ENCODE measurements around the gene PTPRE. TPM values are rescaled to one million over a fixed set of nuclear protein-coding genes. Genes with fewer than 3 reads are reported as not detected.

PTPRE gene
- total RNA-seq, 1 donor from 2014 or later: 33.6 TPM

- Mint-ChIP-seq H3K9me3 (no peaks in the 10 kb centered on the region), H3K36me3 (ENCODE audit: low read depth) (no peaks in the 10 kb centered on the region), H3K27me3 (peaks cover 10% of the 10 kb centered on the region), H3K27ac (no peak overlapping the region), H3K4me3 (peak overlapping the region; percentile 49), H3K4me1 (peaks cover 10% of the 10 kb centered on the region)
- DNase-seq: peak; percentile 97
- intact Hi-C loops (cut with micrococcal nuclease): loop anchor here (1.0 kb wide), 3 partner anchors 20 to 139 kb away; no protein-coding TSS in a partner anchor
These were observed 104.4 kb downstream of the PTPRE start for GRCh38 chr10:128011059-128011979.

GRCh38 chr10:128013626-128014025, 106.7 kb downstream of the PTPRE start:
- Mint-ChIP-seq H3K36me3 (ENCODE audit: low read depth) (no peaks in the 10 kb centered on the region), H3K27ac (no peak overlapping the region), H3K4me3 (no peak overlapping the region), H3K4me1 (peaks cover 14% of the 10 kb centered on the region), H3K9me3 (no peaks in the 10 kb centered on the region), H3K27me3 (peaks cover 9% of the 10 kb centered on the region)
- intact Hi-C loops (cut with micrococcal nuclease): no loop called here
- DNase-seq: no peak

DNA sequence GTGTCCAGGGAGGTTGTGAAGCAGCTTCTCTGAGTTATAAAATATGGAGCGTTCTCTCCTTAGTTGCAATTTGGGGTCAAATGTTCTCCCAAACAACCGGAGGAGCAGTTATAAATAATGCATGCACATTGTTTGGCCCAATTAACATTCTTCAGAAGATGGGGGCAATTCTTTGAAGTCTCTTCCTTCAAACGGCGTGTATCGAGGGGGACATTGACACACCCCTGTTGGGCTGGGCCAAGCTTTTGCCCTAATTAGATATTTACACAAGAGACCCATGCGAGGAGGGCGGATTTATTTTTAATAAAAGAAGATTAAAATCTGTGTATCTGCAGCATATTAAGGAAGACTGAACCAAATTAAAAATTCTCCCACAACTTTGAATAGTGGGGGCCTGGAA, 107.3 kb downstream of the PTPRE start:
- Mint-ChIP-seq H3K4me1 (peaks cover 17% of the 10 kb centered on the region), H3K9me3 (no peaks in the 10 kb centered on the region), H3K27ac (no peak overlapping the region), H3K4me3 (no peak overlapping the region), H3K36me3 (ENCODE audit: low read depth) (no peaks in the 10 kb centered on the region), H3K27me3 (peaks cover 7% of the 10 kb centered on the region)
- DNase-seq: no peak
- intact Hi-C loops (cut with micrococcal nuclease): no loop called here

GRCh38 chr10:128016423-128017060, 109.6 kb downstream of the PTPRE start:
- Mint-ChIP-seq H3K9me3 (no peaks in the 10 kb centered on the region), H3K27me3 (no peaks in the 10 kb centered on the region), H3K4me1 (peaks cover 10% of the 10 kb centered on the region), H3K36me3 (ENCODE audit: low read depth) (no peaks in the 10 kb centered on the region), H3K4me3 (no peak overlapping the region), H3K27ac (peak overlapping the region; percentile 70)
- DNase-seq: no peak
- intact Hi-C loops (cut with micrococcal nuclease): no loop called here

DNA sequence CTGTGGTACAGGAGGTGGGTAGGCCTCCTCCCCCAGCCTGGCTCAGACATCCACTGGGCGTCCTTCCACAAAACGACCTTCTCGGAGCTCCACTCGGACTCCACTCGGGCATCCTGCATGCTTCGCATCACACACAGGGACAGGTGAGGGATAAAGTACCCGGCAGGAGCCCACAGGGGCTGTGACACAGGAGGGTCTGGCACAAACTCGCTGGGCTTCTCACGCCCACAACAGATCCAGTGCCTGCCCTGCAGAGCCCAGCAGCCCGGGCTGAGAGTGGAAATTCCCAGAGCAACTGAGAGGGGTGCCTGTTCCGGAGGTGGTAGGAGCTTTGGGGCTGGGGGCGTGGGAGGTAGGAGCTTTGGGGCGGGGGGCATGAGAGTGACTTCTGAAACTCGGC, 110.9 kb downstream of the PTPRE start:
- no peaks in the 10 kb centered on the region for H3K9me3 Mint-ChIP-seq
- no peaks in the 10 kb centered on the region for H3K27me3 Mint-ChIP-seq
- intact Hi-C loops (cut with micrococcal nuclease): no loop called here
- H3K27ac Mint-ChIP-seq: no peak overlapping the region
- H3K4me1 Mint-ChIP-seq: peaks cover 8% of the 10 kb centered on the region
- H3K4me3 Mint-ChIP-seq: peak overlapping the region; percentile 48
- no peaks in the 10 kb centered on the region for H3K36me3 Mint-ChIP-seq (ENCODE audit: low read depth)
- DNase-seq: no peak

GRCh38 chr10:128018236-128018635, 111.3 kb downstream of the PTPRE start:
- H3K27ac Mint-ChIP-seq: peak overlapping the region; percentile 25

GRCh38 chr10:128018691-128019090, 111.8 kb downstream of the PTPRE start:
- Mint-ChIP-seq H3K4me3 (peak overlapping the region; percentile 7), H3K27me3 (no peaks in the 10 kb centered on the region), H3K4me1 (peaks cover 8% of the 10 kb centered on the region), H3K9me3 (no peaks in the 10 kb centered on the region), H3K27ac (peak overlapping the region; percentile 64), H3K36me3 (ENCODE audit: low read depth) (no peaks in the 10 kb centered on the region)
- intact Hi-C loops (cut with micrococcal nuclease): no loop called here
- DNase-seq: no peak

More at GRCh38 chr10:128018236-128018635, 111.3 kb downstream of the PTPRE start:
- Mint-ChIP-seq H3K9me3 (no peaks in the 10 kb centered on the region), H3K4me1 (peaks cover 8% of the 10 kb centered on the region), H3K36me3 (ENCODE audit: low read depth) (no peaks in the 10 kb centered on the region), H3K27me3 (no peaks in the 10 kb centered on the region), H3K4me3 (peak overlapping the region; percentile 48)
- intact Hi-C loops (cut with micrococcal nuclease): no loop called here
- no peak for DNase-seq

DNA sequence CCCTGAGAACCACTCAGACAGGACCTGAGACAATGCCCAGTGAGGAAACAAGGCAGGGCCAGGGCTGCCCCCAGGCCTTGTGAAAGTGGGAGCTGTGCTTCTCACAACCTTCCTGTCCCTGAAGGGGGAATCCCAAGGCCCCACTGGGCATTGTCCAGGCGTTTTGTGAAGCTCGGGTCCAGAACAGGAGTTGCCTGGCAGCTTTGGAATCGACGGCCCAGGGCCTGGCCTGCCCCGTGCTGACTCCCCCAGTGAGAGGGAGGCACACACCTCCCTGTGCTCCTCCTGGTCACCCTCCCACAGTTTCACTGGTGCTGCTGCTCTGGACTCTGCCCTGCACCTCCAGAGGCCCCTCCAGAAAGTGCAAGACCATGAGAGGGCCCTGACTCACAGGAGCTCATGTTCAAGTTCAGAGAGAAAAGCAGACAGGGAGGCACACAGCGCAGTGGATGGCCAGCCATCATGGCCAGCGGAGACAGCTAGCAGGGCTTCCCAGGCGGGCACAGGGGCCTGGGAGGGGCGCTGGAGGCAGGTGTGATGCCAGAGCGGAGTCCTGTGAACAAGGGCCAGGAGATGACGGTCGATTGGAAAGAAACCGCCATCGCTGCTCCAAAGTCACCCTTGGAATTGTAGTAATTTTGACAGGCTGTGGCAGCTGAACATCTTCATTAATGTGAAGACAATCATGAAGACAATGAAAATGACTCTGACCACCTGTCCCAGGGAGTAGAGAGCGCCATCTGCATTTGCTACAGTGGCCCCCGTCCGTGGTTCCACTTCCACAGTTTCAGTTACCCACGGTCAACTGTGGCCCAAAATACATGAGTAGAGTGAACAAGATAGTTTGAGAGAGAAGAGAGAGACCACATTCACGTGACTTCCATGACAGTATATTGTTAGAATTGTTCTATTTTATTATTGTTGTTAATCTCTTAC, 115.6 kb downstream of the PTPRE start:
- Mint-ChIP-seq H3K27ac (no peak overlapping the region), H3K9me3 (no peaks in the 10 kb centered on the region), H3K4me1 (peaks cover 13% of the 10 kb centered on the region), H3K27me3 (no peaks in the 10 kb centered on the region), H3K4me3 (no peak overlapping the region), H3K36me3 (ENCODE audit: low read depth) (no peaks in the 10 kb centered on the region)
- no peak for DNase-seq
- intact Hi-C loops (cut with micrococcal nuclease): no loop called here

DNA sequence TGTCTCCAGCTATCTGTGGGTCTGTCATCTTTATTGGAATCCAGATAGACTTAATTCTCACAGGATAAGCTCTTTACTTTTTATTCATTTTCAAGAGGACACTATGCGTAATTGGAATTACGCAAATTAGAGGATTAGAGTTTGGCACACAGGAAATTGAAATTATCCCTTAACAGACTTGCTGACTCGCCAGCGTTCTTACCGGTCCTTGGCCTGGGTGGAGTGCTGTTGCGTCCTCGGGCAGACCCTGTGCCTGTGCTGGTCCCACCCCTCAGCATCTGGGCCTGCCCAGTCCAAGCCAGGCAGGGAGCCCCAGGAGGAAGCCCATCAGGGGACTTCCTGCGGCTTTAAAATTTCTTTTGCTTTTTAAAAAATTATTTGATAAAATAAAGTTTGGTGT, 117.5 kb downstream of the PTPRE start:
- Mint-ChIP-seq H3K27ac (no peak overlapping the region), H3K27me3 (no peaks in the 10 kb centered on the region), H3K4me3 (no peak overlapping the region), H3K9me3 (no peaks in the 10 kb centered on the region), H3K36me3 (ENCODE audit: low read depth) (no peaks in the 10 kb centered on the region), H3K4me1 (peaks cover 10% of the 10 kb centered on the region)
- no peak for DNase-seq
- intact Hi-C loops (cut with micrococcal nuclease): no loop called here

GRCh38 chr10:128025437-128025836, 118.5 kb downstream of the PTPRE start:
- H3K4me3 Mint-ChIP-seq: no peak overlapping the region

DNA sequence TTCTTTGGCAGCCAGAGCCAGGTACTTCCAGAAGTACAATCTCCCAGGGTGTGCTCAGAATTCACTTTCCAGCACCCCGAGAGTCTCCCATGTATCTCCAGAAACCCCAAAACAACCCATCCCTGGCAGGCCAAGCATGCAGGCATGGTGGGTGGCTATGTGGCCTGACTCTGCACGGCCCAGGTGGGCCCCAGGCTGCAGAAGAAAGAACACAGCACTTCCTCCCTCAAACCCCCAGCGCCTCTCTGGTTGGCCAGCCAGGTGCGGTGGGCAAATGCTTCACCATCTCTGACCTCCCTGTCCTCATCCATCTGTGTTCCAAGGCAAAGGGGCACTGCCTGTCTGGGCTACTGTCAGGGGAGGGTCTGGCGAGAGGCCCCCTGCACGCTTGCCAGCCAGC, 119.0 kb downstream of the PTPRE start:
- intact Hi-C loops (cut with micrococcal nuclease): no loop called here
- Mint-ChIP-seq H3K9me3 (no peaks in the 10 kb centered on the region), H3K27ac (no peak overlapping the region), H3K36me3 (ENCODE audit: low read depth) (no peaks in the 10 kb centered on the region), H3K4me1 (peaks cover 10% of the 10 kb centered on the region), H3K27me3 (no peaks in the 10 kb centered on the region), H3K4me3 (no peak overlapping the region)
- DNase-seq: no peak

More at GRCh38 chr10:128025437-128025836, 118.5 kb downstream of the PTPRE start:
- Mint-ChIP-seq H3K27ac (no peak overlapping the region), H3K4me1 (peaks cover 10% of the 10 kb centered on the region), H3K27me3 (no peaks in the 10 kb centered on the region), H3K9me3 (no peaks in the 10 kb centered on the region), H3K36me3 (ENCODE audit: low read depth) (no peaks in the 10 kb centered on the region)
- DNase-seq: no peak
- intact Hi-C loops (cut with micrococcal nuclease): no loop called here

DNA sequence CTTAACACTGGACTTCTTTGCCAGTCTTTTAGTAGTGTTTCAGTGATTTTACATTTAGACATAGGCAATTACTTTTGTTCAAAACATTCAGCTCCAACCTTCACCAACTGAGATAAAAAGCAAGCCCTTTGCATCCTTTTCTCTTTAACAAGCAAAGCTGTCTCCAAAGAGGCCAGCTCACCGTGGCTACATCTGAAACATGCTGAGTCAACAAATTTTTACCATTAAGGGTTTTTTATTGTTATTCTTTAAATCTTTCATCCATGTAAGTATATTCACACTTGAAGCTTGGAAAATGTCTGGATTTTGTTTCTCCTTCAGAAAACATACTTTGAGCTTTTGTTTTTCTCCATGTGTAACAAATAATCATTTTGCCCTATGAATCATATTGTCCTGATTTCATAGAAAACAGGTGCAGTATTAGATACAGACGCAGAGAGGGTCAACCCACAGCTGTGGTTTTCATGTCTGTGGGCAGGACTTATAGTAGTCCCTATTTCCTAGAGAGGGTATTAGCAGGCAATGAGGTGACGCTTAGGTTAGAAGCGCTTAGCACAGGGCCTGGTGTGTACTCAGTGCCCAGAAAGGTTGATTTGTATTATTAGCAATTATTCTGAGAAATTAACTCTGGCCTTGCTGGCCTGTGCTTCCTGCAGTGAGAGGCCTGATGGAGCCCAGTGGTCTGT, 119.9 kb downstream of the PTPRE start:
- no peak overlapping the region for H3K4me3 Mint-ChIP-seq
- intact Hi-C loops (cut with micrococcal nuclease): no loop called here
- H3K4me1 Mint-ChIP-seq: peaks cover 10% of the 10 kb centered on the region
- H3K27ac Mint-ChIP-seq: no peak overlapping the region
- H3K27me3 Mint-ChIP-seq: no peaks in the 10 kb centered on the region
- no peaks in the 10 kb centered on the region for H3K36me3 Mint-ChIP-seq (ENCODE audit: low read depth)
- DNase-seq: no peak
- no peaks in the 10 kb centered on the region for H3K9me3 Mint-ChIP-seq

DNA sequence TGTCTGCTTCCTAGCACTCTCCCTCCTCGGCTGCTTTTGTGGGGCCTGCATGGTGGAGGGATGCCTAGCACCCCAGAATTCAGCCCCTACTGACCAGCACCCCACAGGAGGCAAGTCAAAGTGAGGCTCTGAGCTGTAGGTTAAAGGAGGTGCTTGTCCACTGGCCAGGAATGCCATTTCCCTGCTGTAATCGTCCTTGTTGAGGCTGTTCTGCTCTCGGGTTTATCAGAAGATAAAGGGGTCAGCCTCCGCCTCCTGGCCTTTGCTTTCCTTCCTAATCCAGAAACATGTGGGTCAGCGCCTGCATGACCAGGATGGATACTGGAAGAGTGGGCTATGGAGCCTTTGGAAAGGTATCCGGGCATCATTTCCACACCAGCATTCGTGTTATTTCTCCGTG, 120.4 kb downstream of the PTPRE start:
- no peak overlapping the region for H3K4me3 Mint-ChIP-seq
- no peak overlapping the region for H3K27ac Mint-ChIP-seq
- no peaks in the 10 kb centered on the region for H3K27me3 Mint-ChIP-seq
- peaks cover 10% of the 10 kb centered on the region for H3K4me1 Mint-ChIP-seq
- no peaks in the 10 kb centered on the region for H3K36me3 Mint-ChIP-seq (ENCODE audit: low read depth)
- no peaks in the 10 kb centered on the region for H3K9me3 Mint-ChIP-seq
- intact Hi-C loops (cut with micrococcal nuclease): no loop called here
- DNase-seq: no peak

Measured in activated CD4-positive, alpha-beta T cell treated with anti-CD3 and anti-CD28 coated beads, Interleukin-2, amount 10 ng/mL, durations not matched to agents 24 days and 14 days (primary cell).